ENCODE data around the gene CFI. TPM values are rescaled to one million over a fixed set of nuclear protein-coding genes. Genes with fewer than 3 reads are reported as not detected.

Gene CFI
- total RNA-seq, 1 experiment from 2014 or later, result 0.16 TPM

DNA sequence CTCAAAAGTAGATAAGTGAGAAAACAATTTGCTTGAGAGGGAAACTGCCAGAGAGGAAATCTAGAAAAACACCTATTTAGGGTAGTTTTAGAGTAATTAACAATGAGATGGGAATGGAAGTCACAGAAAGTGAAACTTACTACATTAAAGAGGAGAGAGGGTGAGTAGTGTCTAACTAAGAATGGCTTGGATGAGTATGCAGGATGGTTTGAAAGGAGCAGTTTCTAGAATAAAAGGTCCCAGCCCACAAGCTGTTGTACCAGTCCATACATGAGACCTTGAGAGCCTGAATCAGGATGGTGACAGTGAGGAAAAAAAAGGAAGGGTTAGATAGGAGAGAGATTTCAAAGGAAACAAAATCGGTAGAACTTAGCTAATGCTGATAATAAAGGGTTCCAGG is 15.1 kb upstream of the CFI start:
- DNase-seq (ENCODE audit: unreplicated experiment), result no peak
- TF ChIP-seq, protein P1, sequence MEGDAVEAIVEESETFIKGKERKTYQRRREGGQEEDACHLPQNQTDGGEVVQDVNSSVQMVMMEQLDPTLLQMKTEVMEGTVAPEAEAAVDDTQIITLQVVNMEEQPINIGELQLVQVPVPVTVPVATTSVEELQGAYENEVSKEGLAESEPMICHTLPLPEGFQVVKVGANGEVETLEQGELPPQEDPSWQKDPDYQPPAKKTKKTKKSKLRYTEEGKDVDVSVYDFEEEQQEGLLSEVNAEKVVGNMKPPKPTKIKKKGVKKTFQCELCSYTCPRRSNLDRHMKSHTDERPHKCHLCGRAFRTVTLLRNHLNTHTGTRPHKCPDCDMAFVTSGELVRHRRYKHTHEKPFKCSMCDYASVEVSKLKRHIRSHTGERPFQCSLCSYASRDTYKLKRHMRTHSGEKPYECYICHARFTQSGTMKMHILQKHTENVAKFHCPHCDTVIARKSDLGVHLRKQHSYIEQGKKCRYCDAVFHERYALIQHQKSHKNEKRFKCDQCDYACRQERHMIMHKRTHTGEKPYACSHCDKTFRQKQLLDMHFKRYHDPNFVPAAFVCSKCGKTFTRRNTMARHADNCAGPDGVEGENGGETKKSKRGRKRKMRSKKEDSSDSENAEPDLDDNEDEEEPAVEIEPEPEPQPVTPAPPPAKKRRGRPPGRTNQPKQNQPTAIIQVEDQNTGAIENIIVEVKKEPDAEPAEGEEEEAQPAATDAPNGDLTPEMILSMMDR (IDR thresholded peaks at IDR 0.05; ENCODE audit: unreplicated experiment), result no peak
- Mint-ChIP-seq H3K27ac (ENCODE audit: low read depth, unreplicated experiment) (peak overlapping the region; percentile 99), H3K27me3 (ENCODE audit: insufficient read depth, unreplicated experiment) (no peaks in the 10 kb centered on the region), H3K4me1 (ENCODE audit: insufficient read depth, unreplicated experiment) (peaks cover 35% of the 10 kb centered on the region), H3K9me3 (ENCODE audit: unreplicated experiment) (no peaks in the 10 kb centered on the region), H3K4me3 (ENCODE audit: unreplicated experiment) (peak overlapping the region; percentile 96), H3K36me3 (ENCODE audit: insufficient read depth, unreplicated experiment) (peaks cover 45% of the 10 kb centered on the region)
- ChIA-PET CTCF (interaction anchor here (0.5 to 3.2 kb wide), 8 partner anchors 9 to 694 kb away, joined by 3 to 19 read pairs (median 4); partner anchors contain the start of genes RRH and SEC24B), POLR2A (interaction anchor here (1.3 to 2.6 kb wide), 2 partner anchors 86 to 104 kb away, joined by 3 to 19 read pairs; partner anchors contain the start of gene PLA2G12A)
- BruUV-seq (replicated peaks), result no TSS peak
- intact Hi-C loops (cut with micrococcal nuclease), result loop anchor here (10.0 kb wide), 1 partner anchor 252 kb away; the partner anchor contains the start of gene MCUB

DNA sequence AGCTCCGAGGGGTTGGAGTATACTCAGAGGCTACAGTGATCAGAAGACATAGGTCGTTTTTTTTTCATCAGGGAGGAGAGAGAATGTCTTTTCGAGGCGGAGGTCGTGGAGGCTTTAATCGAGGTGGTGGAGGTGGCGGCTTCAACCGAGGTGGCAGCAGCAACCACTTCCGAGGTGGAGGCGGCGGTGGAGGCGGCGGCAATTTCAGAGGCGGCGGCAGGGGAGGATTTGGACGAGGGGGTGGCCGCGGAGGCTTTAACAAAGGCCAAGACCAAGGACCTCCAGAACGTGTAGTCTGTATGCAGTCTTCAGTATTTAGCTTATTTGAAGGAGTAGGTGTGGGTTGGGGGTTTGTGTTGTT is 14.3 kb upstream of the CFI start:
- TF ChIP-seq, protein P1 (IDR thresholded peaks at IDR 0.05; ENCODE audit: unreplicated experiment), result no peak
- Mint-ChIP-seq H3K4me1 (ENCODE audit: insufficient read depth, unreplicated experiment) (peaks cover 33% of the 10 kb centered on the region), H3K9me3 (ENCODE audit: unreplicated experiment) (no peaks in the 10 kb centered on the region), H3K36me3 (ENCODE audit: insufficient read depth, unreplicated experiment) (peaks cover 41% of the 10 kb centered on the region), H3K4me3 (ENCODE audit: unreplicated experiment) (peak overlapping the region; percentile 96), H3K27me3 (ENCODE audit: insufficient read depth, unreplicated experiment) (no peaks in the 10 kb centered on the region), H3K27ac (ENCODE audit: low read depth, unreplicated experiment) (peak overlapping the region; percentile 99)
- POLR2A ChIA-PET, result interaction anchor here (0.8 to 2.6 kb wide), 6 partner anchors 86 to 390 kb away, joined by 3 to 19 read pairs (median 4); partner anchors contain the start of genes CASP6, MCUB and PLA2G12A
- intact Hi-C loops (cut with micrococcal nuclease), result loop anchor here (10.0 kb wide), 1 partner anchor 251 kb away; the partner anchor contains the start of gene MCUB
- DNase-seq (ENCODE audit: unreplicated experiment), result peak; percentile 7
- CTCF ChIA-PET, result interaction anchor here (0.6 to 3.2 kb wide), 6 partner anchors 10 to 383 kb away, joined by 3 to 19 read pairs (median 4); partner anchors contain the start of genes CASP6 and SEC24B
- BruUV-seq (replicated peaks), result no TSS peak

DNA sequence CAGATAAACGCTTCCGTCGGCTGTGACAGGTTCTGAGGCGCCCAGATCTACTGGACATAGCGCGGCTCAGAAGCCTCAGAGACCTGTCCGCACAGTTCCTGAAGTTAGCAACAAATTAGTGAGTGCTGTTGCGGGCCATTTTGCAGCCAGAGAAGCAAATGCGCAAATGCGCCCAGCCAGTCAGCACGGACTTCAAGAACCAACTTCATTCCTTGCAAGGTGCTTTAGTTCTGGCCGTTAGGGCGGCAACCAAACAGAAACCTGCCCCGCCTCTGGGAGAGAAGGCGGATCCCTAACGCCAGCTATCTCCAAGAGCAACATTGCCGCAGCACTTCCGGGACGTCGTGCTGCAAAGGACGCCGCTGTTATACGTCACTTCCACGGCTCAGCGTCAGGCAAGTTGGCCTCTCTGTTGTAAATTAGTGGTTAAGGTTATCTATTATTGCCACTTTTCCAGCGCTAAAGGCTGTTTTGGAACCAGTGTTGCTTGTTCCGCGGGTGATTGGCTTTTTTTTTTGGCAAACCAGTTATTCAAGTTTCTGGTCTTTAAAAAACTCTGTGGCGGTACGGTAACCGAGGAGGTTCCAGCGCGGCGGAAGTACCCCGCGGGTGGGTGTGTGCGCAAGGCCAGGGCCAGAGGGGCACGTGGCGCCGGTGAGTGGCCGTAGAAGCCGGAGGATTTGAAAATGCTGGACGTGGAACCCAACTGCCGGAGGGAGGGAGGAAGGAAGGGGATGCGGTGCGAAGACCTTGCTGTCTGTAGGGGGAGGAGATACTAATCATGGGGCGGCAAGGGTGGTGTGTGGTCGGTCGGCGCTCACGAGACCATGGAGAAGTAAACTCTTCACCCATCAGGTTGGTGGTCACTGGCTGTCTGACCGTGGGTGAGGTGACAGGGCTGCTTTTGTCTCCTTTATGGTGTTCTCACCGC is 13.6 kb upstream of the CFI start, which contains the start of gene GAR1:
GAR1 (plus strand) TSS at position 612 of the 931 bp plus-strand sequence. CDS start 403 bp downstream, outside the sequence.
- intact Hi-C loops (cut with micrococcal nuclease), result loop anchor here (10.0 kb wide), 1 partner anchor 251 kb away; the partner anchor contains the start of gene MCUB
- peaks cover 34% of the 10 kb centered on the region for H3K36me3 Mint-ChIP-seq (ENCODE audit: insufficient read depth, unreplicated experiment)

More for the DNA sequence above, 13.6 kb upstream of the CFI start, which contains the start of gene GAR1:
- Mint-ChIP-seq H3K4me1 (ENCODE audit: insufficient read depth, unreplicated experiment) (peaks cover 28% of the 10 kb centered on the region), H3K27me3 (ENCODE audit: insufficient read depth, unreplicated experiment) (no peaks in the 10 kb centered on the region), H3K27ac (ENCODE audit: low read depth, unreplicated experiment) (peak within 1 kb of the TSS; percentile 99), H3K4me3 (ENCODE audit: unreplicated experiment) (peak within 1 kb of the TSS; percentile 96), H3K9me3 (ENCODE audit: unreplicated experiment) (no peaks in the 10 kb centered on the region)
- CTCF ChIA-PET, result interaction anchor here (0.6 to 3.2 kb wide), 7 partner anchors 10 to 1559 kb away, joined by 3 to 19 read pairs (median 4); partner anchors contain the start of genes CFI and SEC24B
- DNase-seq (ENCODE audit: unreplicated experiment), result peak; percentile 94
- TSS peak; percentile 62 for BruUV-seq (replicated peaks)
- TF ChIP-seq, protein P1 (IDR thresholded peaks at IDR 0.05; ENCODE audit: unreplicated experiment), result no peak
- POLR2A ChIA-PET, result interaction anchor here (0.6 to 2.6 kb wide), 8 partner anchors 85 to 390 kb away, joined by 3 to 19 read pairs (median 4); partner anchors contain the start of genes CASP6, MCUB and PLA2G12A

Data from MCF 10A (cell line).